GM19397 (cell line): ENCODE results near the gene TPX2.
"Not testable (repeated sequence)": the region's sequence is repeated elsewhere in the genome, so short reads cannot be mapped to it uniquely, and the experiment has no call there.

ENCODE experiments used
- ATAC-seq: cut with Tn5 transposase; IDR thresholded peaks from one replicate; pipeline ENCODE4 v1.9.1; 2021; ENCODE audit warnings: mild to moderate bottlenecking, moderate library complexity; ENCODE audit not compliant: unreplicated experiment

TPX2 gene

DNA sequence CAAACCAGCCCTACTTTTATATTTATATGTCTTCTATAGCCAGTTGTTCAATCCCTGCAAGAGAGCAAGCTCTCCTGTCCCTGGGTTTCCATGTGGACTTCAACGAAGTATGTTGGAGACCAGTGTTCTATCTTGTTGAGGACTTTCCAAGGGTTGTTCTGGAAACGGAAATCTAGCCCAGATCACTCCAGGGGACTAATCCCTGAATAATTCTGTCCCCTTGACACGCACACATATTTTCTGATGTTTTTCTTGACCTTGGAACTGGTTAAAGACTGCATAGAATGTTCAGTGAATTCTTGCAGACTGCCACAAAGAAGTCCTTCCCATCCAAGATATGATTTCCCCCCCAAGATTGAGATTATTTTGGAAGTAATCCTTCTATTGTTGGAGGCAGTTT is 70.6 kb downstream of the TPX2 start:
- ATAC-seq = no peak

DNA sequence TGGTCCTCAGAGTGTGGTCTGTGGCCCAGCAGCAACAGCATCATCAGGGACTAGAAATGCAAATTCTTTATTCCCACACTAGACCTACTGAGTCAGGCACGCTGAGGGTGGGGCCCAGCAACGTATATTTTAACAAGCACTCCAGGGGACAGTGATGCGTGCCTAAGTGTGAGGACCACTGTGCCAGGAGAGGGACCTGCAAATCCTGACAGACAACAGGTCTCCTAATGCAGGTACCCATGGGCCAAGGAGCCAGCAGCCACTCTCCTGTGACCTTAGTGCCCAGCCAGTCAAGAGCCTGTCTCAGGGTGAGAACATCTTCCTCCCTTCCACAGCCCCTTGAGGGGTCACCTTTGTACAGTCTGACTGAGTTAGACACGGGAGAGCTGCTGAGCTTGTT is 72.1 kb downstream of the TPX2 start:
- no peak for ATAC-seq

DNA sequence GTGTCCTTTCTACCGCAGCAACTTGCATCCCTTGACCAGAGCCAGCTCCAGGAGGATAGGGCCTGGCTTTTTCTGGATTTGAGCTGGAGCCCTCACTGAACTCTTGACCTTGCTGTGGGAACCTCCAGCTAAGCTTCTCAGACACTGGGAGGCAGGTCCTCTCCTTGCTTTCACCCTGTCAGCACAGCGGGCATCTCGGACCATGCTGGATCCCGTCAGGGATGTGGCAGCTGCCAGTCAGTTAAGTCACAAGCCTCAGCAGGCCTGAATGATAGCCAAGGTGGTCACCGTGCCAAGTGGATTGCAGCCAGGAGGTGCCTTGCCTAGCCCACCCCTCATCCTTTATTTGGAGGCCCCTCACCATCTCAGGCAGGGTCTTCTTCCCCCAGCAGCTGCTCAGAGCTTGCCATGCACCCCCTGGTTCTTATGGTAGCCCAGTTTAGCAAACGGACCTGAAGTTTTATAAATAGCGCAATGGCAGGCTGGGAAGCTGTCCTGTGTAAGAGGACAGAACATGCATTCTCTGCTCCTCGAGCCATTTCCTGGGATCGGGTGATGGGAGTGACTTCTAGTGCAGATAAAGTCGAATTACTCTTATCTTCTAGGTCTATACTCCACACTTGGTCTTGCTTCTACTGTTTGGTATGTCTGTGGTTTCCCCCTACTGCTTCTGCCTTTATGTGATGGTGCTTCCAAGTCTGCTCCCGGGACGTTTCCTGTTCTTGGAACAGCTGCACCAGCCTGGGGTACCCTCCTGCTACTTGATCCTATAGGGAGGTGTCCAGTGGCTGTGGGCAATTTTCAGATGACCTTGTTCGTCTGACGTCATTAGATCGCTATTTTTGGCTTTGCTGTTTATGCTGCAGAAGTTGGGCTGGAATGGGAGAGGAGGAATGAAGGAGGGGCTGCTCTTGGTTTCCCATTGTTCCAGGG is 73.0 kb downstream of the TPX2 start:
- no peak for ATAC-seq

DNA sequence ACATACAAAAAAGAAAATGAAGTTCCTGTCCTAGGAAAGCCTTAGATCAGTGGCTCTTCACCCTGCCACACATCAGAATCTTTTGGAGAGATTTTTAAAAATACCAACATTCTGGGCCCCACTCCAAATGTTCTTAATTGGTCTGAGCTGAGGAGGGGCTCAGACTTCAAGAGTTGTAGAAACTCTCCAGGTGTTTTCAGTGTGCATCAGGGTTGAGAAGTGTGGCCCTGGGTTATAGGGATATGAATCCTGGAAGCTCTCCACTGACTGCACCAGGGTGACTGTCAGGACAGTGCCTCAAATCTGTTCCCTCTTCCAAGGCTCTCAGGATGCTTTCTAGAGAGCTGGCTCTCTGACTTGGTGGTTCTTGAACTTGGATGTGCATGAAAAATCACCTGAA is 74.5 kb downstream of the TPX2 start:
- ATAC-seq = no peak

DNA sequence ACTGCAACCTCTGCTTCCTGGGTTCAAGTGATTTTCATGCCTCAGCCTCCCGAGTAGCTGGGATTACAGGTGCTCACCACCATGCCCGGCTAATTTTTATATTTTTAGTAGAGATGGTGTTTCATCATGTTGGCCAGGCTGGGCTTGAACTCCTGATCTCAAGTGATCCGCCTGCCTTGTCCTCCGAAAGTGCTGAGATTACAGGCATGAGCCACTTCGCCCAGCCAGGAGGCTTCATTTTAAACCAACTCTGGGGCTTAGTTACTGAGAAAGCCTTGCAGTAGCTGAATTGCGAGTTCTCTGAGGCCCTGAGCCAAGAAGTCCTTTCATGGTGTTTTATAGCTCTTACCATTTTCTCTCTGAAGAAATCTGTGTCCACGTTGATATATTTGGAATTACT is 75.1 kb downstream of the TPX2 start:
- not testable (repeated sequence) for ATAC-seq

DNA sequence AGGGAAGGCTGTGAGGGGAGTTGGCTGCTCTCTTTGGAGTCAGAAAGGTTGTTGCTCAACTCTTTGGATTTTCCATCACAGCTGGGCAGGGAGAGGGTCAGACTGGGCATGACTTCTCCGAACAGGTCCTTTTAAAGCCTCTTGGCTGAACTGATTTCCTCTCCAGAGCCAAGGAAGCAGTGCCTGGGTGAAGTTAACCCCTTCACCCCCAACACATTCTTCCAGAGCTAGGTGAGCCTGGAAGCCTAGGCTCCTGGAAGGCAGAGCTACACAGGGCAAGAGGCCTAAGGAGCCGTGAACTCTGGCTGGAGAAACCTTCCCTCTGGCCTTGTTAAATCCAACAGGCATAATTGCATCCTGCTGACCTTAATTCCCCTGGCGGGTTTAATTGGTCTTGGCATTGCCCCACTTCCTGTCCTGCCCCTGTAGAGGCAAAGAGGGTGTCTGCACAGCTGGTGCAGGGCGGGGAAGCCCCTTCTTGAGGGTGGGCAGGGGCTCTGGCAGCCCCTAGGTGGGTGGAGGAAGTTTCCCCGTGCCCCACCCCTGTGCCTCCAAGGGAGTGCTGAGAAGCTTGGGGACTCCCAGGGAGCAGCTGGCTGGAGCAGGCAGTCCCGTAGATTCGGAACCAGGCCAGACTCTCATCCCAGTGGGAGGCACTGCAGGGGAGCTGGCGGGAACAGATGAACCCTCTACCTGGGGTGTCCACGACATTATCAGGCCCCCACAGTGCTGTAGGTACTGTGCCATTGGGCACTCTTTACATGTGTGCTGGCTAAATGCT is 76.5 kb downstream of the TPX2 start:
- ATAC-seq = no peak

DNA sequence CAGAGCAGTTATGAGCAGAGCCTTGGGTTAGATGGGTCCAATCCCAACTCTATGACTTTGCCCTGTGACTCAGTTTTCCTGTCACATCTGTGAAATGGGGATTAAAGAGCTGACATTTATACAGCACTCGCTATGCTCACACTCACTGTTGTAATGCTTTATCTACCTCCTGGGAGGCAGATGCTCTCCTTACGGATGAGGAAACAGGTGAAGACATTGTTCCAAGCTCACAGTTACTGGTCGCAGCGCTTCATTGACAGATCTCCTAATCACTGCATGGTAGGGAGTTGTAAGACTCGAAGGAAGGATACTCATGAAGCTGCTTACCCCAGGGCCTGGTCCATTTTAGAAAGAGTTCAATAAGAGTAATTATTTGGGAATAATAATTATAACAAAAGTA is 77.1 kb downstream of the TPX2 start:
- no peak for ATAC-seq

DNA sequence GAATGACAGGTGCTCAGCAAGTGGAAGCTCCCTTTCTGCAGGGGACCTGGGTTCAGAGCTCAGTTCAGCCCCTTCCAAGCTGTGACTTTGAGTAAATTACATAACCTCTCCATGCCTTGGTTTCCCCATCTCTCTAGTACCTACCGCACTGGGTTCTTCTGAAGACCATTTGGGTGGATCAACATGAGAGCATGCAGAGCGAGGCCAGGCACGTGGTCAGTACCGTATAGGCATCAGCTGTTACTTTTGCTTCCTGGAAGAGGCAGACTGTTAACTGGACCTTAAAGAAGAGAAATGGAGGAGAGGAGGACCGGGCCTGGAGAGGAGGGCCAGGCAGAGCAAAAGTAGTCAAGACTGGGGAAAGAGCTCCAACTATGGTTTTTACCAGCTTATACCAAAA is 78.4 kb downstream of the TPX2 start:
- no peak for ATAC-seq

DNA sequence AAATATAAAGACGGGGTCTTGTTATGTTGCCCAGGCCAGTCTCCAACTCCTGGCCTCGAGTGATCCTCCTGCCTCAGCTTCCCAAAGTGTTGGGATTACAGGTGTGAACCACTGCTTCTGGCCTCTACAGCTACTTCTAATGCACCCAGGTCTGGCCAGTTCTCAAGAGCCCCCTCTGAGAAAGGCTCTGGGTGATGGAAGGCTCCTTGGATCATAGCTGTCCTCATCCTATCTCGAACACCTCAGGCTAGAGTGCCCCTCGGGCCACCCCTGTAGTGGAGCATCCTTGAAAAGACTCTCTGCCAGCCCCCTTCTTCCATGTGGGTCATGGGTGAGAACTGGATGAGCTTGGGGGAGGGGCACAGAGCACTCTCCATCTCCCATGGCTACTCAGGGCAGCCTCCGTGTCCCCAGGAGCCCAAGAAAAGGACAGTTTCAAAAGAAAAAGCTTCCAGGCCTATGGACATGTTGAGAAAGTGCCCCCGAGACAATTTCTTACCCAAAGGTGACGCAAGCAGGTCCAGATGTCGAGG is 79.4 kb downstream of the TPX2 start:
- no peak for ATAC-seq

DNA sequence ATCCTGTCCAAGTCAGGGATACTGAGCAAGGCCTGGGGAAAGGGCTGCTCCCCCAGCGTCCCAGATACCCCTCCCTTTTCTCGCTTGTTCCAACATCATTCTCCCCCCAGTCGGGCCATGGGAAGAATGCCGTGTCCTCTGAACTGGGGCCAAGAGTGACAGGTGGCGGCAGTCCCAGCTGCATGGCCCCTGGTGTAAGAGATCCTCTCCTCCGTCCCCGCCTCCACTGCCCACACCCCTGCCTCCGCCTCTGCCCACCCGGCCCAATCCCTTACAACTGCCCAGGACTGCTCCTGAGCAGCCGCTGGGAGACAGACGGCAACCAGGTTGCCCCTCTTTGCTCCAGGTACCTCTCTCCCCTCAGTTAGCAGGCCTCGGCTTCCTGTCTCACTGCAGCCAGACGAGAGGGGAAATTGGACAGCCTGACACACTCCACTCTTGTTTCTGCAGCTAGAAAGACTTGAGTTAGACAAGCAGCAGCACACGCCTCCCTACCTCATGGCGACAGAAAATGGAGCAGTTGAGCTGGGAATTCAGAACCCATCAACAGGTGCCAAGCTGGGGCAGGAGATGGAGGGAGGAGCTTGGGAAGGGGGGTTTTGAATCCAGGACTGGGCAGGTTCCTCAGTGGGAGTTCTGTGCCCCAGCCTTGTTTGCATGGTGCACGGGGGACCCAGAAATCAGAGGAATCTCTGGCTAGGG is 80.1 kb downstream of the TPX2 start, which contains the start of gene MYLK2:
Gene MYLK2, plus strand, starts transcription at position 274 of the 702 bp plus-strand sequence. Its CDS starts 225 bp downstream, at position 499.
- no peak for ATAC-seq

DNA sequence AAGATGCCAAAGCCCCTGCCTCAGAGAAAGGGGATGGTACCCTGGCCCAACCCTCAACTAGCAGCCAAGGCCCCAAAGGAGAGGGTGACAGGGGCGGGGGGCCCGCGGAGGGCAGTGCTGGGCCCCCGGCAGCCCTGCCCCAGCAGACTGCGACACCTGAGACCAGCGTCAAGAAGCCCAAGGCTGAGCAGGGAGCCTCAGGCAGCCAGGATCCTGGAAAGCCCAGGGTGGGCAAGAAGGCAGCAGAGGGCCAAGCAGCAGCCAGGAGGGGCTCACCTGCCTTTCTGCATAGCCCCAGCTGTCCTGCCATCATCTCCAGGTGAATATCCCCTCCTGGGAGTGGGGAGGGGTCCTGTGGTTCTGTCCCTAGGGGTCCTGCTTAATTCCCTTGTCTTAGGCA is 81.1 kb downstream of the TPX2 start:
- ATAC-seq = no peak

DNA sequence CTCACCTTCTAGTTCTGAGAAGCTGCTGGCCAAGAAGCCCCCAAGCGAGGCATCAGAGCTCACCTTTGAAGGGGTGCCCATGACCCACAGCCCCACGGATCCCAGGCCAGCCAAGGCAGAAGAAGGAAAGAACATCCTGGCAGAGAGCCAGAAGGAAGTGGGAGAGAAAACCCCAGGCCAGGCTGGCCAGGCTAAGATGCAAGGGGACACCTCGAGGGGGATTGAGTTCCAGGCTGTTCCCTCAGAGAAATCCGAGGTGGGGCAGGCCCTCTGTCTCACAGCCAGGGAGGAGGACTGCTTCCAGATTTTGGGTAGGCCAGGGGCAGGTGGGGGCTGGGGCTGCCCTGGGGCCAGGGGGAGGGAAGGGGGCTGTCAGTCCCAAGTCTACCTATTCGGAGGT is 82.3 kb downstream of the TPX2 start:
- no peak for ATAC-seq

DNA sequence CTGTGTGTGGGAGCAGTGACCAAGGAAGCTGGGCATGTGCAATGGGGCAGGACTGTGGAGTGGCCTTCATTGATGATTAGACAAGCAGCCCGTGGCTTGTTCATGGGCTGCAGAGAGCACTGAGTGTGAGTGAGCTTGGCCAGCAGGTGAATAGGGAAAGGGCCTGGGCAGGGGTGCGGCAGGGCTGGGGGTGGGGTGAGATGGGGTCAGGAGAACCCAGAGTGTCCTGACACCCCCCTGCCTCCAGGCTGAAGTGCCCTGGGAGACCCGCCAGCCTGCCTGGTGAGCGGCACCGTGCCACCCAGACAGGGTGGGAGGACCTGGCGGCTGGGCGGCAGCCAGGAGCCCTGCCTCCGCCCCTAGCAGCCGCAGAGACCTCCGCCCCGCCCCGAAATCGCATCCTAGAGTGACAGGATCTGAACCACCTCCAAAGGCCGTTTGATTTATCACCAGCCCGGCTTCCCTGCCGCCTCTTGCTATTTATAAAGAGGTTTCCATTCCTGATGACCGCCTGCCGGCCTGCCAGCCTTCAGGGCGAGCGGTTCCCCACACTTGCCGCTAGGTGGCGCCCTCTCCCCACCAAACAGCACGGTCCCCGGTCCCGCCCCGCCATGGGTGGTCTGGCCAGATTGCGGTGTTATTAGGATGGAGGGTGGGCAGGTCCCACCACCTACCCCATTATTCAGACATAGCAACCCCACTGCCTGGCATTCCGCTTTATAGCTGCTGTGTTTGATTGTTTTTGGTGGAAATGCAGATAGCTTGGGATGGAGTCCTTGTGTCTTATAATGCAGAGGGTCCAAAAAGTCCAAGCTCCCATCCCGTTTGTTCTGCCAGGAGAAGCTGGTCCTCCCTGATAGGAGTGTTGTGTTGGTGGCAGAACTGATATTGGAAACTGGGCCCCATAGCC is 83.6 kb downstream of the TPX2 start:
- no peak for ATAC-seq

DNA sequence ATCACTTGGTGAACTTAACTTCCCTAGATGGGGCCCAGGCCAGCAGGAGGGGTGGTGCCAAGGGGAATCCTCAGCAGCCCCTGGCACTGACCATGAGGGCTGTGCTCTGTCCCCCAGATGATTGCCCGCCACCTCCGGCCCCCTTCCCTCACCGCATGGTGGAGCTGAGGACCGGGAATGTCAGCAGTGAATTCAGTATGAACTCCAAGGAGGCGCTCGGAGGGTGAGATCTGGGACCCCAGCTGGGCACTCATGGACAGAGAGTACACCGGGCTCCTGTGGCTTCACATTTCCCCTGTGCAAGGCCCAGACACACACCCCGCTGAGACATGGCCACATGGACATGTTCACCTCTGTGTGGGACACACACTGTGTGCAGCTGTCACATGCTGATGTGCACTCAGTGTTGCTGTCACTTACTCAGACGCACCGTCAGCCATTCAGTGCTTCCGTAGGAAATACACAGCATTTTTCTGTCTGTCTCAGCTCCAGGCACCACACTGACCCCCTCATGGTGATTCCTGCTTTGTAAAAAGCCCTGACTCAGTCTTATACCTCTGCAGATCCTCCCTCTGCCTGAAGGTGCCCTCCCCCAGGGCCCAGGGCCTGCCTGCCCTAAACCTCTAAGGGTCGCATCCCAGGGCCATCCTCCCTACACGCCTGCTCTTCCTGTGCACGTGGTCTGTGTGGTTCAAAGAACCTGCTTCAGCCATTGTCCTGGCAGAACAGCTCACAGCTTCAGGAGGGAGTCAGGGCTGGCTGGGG is 84.5 kb downstream of the TPX2 start:
- ATAC-seq = no peak

DNA sequence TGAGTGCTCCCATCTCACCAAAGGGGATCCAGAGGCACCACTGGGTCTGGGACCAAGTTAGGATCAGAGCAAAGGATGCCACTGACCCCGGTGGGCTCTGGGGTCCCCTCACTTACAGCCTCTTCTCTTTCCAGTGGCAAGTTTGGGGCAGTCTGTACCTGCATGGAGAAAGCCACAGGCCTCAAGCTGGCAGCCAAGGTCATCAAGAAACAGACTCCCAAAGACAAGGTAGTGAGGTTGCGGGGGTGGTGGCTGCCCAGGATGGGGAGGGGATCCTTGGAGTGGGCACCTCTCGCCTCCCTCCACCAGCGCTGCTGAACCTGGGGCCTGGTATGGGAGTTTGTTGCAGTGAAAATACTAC is 85.0 kb downstream of the TPX2 start:
- no peak for ATAC-seq

DNA sequence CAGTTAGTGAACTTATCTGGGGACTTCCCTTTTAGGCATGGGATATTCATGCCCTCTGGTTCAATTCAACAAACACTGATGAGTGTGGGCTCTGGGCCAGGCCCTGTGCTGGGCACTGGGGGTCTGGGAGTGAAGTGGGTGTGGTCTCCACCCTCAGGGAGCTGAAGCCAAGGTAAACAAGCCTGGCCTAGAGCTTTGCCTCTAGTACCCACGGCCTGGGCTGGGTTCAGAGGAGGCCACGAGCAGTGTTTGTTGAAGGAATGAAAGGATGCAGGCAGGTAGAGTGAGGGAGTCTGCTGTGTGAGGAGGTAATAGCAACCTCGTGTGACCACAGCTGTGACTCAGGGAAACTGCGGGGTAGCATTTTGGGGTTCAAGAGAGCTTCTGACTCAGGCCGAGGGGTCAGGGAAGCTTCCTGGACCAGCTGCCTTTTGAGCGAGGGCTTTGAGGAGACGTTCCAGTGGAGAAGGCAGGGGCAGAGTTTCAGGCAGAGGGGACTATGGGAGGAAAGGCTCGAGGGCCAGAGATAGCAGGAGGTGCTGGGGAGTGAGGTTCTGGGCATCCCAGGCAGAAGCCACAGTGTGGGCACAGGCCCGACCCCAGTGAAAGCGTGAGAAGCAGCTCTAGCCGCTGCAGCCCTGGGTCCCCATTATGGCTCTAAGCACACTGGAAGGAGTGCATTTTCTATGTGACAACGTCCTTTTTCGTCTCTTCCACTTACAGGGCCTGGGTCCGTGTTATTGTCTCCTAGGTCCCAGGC is 85.6 kb downstream of the TPX2 start:
- no peak for ATAC-seq

DNA sequence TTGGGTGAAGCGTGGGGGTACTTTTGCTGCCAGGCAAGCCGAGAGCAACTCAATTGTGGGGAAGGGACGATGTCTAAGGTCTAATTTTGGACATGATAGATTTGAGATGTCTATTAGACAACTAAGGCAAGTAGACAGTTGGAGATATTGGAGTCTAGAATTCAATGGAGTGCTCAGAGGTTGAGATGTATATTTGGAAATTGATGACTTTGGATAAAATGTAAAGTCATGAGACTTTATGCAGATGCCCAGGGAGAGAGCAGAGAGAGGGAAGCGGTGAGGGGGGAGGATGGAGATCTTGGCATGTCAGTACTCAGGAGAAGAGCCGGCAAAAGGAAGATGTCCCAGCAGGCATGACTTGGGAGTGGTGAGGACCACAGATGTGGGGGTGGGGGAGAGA is 87.0 kb downstream of the TPX2 start:
- ATAC-seq = no peak

DNA sequence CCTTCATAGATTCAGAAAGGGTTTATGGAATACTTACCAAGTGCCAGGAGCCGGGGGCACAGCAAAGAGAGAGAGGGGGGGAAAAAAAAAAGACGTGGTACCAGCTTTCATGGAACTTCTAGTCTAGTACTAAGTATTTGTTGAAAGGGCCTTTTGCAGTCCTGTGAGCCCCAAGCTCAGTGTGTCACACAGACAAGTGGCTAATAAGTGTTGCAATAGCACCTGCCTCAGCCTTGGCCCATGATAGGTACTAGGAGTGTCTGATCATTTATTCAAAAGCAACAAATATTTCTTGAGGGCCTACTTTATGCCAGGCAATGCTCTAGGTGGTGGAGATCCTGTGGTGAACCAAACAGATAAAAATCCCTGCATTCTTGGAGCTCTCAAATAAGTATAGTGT is 88.0 kb downstream of the TPX2 start:
- no peak for ATAC-seq

DNA sequence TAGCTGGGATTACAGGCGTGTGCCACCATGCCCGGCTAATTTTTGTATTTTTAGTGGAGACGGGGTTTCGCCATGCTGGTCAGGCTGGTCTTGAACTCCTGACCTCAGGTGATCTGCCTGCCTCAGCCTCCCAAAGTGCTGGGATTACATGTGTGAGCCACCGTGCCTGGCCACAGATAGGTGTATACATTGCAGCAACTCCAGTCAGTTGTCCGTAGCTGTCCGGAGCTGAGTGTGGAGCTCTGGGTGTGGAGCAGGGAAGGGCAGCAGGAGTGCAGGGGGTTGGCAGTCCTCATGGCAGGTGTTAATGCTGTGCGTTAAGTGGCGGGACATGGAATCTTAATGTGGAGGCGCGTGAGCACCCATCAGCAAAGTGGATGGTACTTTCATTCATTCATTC is 88.9 kb downstream of the TPX2 start:
- ATAC-seq = not testable (repeated sequence)
